HG03354 (cell line): ENCODE measurements around the gene KRTAP5-3.
"Not testable (repeated sequence)": the region's sequence is repeated elsewhere in the genome, so short reads cannot be mapped to it uniquely, and the experiment has no call there.

Experiments
- ATAC-seq: cut with Tn5 transposase; IDR thresholded peaks from one replicate; pipeline ENCODE4 v1.9.1; 2021; ENCODE audit warnings: mild to moderate bottlenecking; ENCODE audit not compliant: unreplicated experiment, poor library complexity, severe bottlenecking

The KRTAP5-3 gene

DNA sequence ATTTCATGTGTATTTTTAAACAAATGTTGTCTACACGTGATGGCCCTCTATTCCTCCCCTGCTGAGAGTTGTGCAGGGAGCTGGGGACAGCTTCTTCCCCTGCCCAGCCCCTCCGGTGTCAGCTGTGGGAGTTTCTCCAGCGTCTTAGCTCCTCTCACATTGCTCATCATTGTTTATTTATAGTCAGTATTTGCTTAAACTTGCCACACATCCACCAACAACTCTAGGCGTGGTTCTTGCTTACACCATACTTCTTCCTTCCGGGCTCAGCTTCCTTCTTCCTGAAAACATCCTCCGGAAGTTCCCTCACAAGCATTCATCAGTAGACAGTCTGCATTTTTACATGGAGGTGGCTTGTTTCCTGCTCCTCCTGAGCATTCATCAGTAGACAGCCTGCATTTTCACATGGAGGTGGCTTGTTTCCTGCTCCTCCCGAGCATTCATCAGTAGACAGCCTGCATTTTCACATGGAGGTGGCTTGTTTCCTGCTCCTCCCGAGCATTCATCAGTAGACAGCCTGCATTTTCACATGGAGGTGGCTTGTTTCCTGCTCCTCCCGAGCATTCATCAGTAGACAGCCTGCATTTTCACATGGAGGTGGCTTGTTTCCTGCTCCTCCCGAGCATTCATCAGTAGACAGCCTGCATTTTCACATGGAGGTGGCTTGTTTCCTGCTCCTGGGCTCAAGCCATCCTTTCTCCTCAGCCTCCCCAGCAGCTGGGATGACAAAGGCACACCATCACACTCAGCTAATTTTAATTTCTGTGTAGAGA lies 18.9 kb downstream of the KRTAP5-3 start:
- ATAC-seq = not testable (repeated sequence)

DNA sequence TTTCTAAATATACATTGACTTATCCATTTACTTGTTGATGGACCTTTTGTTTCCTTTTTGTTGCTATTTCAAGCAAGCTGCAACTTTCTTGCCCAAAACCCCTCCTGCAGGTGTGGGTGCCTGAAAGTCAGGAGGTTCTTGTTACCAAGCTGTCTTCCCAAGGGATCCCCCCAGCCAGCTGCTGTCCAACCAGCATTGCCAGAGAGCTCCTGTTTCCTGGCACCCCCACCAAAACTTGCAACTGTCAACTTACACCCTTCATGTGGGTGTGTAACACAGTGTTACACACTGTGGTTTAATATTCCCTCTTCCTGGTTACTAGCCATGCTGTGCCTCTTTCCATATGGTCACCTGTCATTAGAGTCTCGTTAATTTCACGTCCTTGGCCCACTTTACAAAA lies 21.6 kb downstream of the KRTAP5-3 start:
- no peak for ATAC-seq

DNA sequence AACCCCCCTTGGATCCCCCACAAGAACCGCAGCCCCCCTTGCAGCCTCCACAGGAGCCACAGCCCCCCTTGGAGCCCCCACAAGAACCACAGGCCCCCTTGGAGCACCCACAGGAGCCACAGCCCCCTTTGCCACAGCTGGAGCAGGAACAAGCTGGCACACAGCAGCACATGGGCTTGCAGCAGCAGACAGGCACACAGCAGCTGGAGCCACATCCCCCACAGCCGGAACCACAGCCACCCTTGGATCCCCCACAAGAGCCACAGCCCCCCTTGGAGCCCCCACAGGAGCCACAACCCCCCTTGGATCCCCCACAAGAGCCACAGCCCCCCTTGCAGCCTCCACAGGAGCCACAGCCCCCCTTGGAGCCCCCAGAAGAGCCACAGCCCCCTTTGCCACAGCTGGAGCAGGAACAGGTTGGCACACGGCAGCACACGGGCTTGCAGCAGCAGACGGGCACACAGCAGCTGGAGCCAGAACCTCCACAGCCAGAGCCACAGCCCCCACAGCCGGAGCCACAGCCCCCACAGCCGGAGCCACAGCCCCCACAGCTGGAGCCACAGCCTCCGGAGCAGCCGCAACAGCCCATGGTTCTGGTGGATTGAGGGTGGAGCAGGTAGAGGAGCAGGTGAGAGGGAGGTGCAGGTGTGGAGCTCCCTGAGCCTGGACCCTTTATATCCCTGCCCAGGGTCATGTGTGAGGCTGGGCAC lies 23.4 kb downstream of the KRTAP5-3 start, which contains the start of gene KRTAP5-1:
KRTAP5-1 (minus strand) TSS at position 623 of the 710 bp plus-strand sequence; CDS start at position 589, 34 bp downstream.
- ATAC-seq = not testable (repeated sequence)

DNA sequence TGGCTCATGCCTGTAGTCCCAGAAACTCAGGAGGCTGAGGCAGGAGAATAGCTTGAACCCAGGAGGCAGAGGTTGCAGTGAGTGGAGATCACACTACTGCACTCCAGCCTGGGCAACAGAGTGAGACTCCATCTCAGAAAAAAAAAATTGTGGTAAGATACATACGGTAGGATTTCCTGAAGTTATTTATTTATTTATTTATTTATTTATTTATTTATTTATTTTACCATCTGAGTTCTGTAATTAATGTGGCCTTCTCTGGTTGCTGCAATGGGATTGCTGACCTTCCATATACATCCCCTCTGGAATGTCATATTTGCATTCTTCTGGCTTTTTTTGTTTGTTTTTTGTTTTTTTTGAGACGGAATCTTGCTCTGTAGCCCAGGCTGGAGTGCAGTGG lies 25.4 kb downstream of the KRTAP5-3 start:
- ATAC-seq = not testable (repeated sequence)

DNA sequence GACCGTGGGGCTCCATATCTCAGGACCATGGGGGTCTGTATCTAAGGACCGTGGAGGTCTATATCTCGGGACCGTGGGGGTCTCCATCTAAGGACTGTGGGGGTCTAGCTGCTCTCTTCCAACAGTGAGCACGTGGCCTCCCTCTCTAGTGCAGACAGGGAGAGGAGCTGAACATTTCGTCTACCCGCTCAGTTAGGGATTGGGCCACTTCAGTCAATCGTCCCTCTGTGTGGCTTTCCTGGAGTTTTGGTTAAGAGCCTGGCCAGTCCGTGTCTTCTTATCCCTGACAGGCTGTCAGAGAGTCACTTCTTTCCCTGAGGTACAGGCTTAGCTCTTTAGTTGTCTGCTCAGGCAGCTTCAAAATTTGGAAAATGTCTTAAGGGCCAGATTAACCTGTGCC lies 26.3 kb downstream of the KRTAP5-3 start:
- no peak for ATAC-seq

DNA sequence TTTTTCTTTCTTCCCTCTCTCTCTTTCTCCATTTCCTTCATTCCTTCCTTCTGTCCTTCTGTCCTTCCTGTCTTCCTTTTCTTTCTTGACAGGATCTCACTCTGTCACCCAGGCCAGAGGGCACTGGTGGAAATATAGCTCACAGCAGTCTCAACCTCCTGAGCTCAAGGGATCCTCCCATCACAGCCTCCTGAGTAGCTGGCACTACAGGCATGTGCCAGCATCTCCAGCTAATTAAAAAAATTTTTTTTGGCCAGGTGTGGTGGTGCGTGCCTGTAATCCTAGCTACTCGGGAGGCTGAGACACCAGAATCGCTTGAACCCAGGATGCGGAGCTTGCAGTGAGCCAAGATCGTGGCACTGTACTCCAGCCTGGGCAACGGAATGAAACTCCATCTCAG lies 31.4 kb downstream of the KRTAP5-3 start:
- ATAC-seq = no peak

DNA sequence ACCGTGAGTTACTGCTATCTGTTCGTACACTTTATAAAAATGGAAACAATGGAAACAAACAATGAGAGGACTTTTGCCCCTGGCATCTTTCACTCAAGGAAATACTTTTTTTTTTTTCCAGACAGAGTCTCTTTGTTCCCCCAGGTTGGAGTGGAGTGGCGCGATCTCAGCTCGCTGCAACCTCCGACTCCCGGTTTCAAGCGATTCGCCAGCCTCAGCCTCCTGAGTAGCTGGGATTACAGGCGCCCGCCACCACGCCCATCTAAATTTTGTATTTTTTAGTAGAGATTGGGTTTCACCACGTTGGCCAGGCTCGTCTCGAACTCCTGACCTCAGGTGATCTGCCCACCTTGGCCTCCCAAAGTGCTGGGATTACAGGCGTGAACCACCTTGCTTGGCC lies 32.5 kb downstream of the KRTAP5-3 start:
- not testable (repeated sequence) for ATAC-seq

DNA sequence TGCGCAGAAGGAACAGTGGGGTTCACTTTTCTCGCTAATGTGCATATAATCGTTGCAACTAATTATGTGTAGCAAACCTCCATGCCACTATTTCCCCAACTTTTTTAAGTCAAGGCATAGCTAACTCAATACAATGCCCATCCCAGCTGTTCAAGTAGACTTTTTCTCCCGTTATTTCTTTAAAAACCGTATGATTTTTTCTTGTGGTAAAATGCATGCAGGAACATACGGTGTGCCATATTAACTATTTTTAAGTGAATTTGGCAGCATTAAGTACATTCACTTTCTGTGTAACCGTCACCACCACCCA lies 33.4 kb downstream of the KRTAP5-3 start:
- no peak for ATAC-seq

DNA sequence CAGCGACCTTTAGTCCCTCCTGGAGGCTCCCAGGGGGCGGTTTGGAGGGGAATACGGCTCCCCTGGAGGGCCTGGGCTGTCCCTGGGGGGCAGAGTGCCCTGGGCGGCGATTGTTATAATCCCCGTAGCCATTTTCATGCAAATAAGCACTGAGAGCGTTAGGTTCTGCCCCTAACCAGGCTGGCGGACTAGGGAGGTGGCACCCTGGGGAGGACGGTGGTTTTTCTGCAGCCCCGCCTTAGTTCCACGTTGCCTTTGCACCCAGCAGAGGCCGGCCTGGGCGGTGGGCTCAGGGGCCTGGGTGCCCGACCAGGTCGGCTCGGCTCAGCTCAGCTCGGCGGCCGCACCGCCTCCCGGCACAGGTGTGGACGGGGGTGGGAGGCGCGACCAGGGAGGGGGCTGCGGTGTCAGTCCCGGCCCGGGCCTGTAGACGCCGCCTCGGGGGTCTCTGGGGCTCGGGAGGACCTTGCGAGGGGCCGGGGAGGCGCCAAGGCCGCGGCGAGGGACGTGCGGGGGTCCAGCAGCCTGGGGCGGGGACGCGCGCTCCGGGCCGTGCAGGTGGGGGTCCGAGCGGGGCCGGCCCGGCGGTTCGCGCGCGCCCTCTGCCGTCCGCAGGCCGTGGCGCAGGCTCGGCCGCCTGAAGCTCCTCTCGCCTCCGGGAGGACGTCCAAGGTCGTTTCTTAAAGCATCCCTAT lies 33.9 kb downstream of the KRTAP5-3 start:
- ATAC-seq = peak; percentile 53

DNA sequence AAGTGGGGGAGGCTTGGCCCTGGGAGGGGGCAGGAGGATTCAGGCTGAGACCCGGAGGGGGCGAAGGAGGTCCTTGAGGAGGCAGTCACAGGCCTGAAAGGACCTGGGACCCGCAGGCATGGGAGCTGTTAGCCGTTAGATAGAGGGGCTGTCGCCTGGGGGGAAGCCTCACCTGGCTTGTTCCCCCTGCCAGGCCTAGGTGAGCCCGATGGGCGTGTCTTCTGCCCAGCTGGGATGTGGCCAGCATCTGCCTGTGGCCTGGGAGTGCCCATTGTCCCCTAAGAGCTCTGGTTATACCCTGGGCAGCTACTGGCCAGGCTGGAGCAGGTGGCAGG lies 34.4 kb downstream of the KRTAP5-3 start:
- no peak for ATAC-seq

DNA sequence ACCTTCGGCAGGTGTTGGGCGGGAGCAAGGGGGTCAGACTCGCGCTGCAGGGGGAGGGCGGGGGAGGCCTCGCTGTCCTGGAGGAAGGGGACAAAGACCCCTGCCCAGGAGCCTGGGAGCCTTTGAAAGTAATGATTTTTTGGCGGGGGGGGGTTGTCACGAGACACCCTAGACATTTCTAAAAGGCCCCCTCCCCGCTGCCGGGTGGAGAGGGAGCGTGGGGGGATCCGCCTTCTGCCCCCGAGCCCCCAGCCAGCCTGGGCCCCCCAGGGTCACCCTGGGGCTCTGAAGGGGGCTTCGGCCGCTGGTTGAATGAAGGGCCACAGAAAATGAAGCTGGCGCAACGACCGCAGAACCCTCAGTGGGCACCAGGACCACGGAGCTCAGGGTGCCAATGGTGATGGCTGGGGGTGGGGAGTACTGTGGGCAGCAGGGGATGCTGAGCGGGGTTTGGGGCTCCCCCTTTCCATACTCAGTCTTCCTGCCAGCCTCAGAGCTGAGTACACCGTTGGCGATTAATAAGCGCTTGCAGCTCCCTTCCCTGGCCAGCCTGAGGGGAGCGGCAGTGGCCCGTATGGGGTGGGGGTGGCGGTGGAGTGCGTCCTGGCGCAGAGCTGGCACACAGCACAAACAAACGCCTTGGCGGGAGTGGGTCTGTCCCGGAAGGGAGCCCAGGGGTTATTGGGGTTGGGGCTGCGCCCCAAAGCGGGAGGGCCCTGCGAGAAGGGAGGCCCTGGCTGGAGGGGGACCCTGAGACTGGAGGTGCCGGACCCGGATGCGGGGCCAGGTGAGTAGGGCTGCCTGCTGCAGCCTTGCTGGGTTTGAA lies 35.0 kb downstream of the KRTAP5-3 start:
- ATAC-seq = no peak

DNA sequence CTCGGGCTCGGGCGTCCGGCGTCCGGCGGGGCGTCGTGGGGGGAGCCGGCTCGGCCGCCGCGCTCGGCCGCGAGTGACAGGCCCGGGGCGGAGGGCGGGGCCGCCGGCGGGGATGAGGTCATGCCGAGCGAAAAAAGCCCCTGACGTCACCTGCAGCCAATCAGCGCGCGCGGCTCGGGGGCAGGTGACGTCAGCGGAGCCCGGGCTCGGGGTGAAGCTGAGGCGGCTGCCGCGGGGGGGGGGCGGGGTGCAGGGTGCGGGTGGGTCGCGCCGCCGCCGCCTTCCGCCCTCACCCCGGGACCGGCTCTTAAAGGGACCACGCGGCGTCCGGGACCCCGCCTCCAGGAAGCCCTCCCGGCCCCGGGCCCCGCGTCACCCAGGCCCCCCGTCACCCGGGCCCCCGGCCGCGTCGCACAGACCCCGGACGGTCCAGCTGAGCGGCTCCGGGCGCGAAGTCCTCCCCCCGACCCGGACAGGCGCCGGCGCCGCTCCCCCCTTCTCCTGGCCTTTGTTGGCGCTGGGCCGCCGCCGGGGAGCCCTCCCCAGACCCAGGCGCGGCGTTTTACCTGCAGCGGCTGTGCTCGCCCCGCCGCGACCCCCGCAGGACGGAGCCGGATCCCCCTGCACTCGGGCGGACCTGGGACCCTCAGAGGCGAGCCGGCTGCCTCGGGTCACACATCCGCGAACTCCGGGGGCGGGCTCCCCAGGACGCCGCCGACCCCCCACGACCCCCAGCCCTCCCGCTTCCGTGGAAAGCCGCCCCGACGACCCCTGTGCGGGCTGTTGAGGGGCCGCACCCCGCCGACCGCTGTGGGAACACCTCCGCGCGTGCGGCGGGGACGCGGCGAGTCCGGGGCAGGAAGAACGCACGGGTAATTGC lies 35.8 kb downstream of the KRTAP5-3 start, which contains the start of gene DUSP8:
DUSP8 (minus strand) TSS at position 75 of the 880 bp plus-strand sequence. CDS start 6,445 bp downstream, outside the sequence.
- peak; percentile 62 for ATAC-seq

DNA sequence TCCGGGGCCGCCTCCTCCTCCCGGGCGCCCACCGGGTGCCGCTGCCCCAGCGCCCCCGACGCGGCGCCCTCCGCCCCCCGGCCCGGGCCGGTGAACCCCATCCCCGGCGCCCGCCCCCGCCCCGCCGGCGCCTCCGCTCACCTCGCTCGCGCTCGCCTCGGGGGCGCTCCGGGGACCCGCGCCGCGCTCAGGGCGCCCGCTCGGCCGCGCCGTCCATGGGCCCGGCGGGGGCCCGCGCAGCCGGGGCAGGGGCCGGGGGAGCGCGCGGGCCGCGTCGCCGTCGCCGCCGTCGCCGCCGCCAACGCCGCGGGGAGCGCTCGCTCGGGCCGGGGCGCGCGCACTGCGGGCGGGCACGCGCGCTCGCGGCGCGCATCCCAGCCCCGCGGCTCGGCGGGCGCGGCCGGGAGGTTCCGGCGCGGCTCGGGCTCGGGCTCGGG lies 36.5 kb downstream of the KRTAP5-3 start:
- ATAC-seq = no peak

DNA sequence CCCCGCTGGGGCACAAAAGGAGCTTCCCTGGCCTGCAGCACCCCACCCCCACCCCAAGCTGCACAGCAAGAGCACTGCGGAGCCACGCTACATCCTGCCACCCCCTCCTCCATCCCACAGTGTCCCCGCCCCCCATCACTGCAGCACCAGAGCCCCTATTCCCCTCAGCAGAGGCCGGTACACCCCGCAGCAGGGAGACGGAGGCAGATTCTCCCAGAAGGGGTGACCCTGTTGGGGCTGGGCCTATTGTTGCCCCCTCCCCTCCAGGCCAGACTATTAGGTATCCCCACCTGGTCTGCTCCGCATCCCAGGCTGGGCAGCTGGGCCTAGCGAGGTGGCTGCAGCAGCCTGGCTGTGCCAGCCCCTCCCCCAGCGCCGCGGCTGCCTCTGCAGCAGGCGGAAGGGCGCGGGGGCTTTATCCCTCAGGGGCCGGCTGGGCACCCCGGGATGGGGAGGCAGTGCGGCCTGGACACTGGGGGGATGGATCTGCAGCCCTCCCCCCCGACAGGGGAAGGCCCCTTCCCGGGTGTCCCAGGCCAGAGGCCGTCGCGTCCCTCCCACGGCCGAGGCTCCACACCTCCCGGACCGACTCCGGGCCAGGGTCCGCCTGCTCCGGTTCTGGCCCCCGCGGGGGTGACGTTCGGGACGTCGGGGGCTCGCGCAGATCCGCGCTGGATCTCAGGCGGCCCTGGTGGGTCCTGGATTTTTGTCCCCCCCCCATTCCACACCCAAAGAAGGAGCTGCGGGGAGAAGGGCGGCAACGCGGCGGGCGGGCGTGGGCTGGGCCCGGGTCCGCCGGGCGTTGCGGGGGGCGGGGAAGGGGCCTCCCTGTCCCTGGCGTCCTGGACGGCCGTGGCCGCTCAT lies 37.1 kb downstream of the KRTAP5-3 start:
- ATAC-seq = no peak

DNA sequence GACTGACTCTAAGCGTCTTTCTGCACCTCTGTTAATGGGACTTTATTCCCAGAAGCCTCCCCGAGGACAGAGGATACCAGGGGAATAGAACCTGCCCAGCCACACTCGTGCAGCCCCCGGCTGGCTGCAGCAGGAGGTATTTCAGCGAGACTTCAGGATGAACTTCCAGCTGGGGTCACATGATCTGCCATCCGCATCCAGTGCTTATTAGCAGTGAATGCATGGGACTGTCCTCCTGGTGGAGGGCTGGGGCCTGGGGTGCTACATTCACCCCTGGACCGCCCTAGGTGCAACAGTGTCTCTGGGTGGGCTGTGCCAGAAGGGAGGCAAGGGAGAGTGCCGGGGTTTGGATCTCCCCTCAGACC lies 37.8 kb downstream of the KRTAP5-3 start:
- no peak for ATAC-seq

DNA sequence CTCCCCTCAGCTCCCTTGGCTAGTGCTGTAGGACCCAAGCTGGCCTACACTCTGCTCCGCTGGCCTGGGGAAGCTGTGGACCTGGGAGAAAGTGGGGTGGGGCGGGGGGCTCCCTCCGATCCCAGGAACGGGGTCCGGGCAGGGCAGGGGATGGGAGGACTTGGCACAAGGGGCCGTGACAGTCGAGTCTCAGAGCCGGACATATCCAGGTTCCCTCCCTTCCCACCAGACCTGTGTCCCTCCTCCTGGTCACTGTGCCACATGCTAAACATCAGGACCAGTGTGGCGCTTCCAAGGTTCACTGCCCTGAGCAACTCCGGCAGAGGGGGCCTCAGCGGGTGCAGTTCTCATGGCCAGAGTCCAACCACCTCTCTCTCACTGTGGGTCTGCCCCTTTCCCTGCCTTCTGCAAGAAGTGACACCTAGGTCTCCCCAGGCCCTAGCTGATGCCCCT lies 38.2 kb downstream of the KRTAP5-3 start:
- no peak for ATAC-seq

DNA sequence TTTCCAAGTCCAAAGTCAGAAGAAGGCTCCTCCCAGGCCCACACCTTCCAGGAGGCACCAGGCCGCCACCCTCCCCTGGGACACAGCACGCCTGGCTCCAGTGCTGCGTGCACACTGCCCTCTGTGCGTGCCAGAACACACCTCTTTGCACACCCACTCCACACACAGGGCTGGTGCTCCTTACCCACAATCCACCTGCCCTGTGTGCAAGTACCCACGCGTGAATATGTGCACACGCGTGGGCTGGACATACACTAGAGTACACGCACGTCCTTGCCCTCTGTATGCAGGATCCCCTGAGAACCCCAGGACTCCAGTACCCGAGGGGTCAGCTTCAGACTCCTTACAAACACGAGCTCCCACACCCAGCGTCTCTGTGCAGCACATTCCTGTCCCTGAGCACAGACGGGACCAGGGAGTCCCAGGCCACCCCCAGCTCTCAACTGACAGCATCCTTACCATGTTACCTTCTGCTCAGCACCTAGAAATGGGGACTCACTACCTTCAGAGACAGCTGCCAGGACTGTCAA lies 38.9 kb downstream of the KRTAP5-3 start:
- no peak for ATAC-seq

DNA sequence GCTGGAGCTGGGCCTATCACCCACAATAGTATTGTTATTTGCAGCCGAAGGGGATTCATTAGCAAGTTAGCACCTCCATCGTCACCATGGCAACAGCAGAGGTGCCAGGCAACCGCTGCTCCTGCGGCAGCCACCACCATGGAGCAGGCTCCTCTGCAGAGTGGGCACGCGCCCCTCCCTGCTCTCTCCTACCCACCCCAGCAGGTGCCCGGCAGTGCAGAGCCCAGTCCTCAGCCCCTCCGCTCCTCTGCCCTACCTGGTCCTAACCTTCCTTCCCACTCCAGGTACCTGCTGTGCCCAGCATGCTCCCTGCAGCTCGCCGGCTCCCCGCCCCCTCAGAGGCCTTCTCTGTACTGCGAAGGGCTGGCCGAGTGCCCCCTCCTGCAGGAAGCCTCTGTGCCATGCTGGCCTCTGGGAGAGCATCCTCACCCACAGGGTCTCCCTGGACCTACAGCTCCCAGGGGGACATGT lies 39.8 kb downstream of the KRTAP5-3 start:
- no peak for ATAC-seq
